H1 (cell line): ENCODE data around the gene HDGFL3. TPM values are rescaled to one million over a fixed set of nuclear protein-coding genes. Genes with fewer than 3 reads are reported as not detected.

Experiments used
- ATF2 ChIP-seq: IDR thresholded peaks from 2 replicates; pipeline ENCODE4 v1.6.1; 2012; ENCODE audit warnings: low read length, inconsistent platforms
- BACH1 ChIP-seq: IDR thresholded peaks from 2 replicates; pipeline ENCODE4 v1.6.1; 2012; ENCODE audit warnings: low read length, improper control_type of control experiment
- EGR1 ChIP-seq: IDR thresholded peaks from 2 replicates; pipeline ENCODE4 v1.6.1; 2011; ENCODE audit warnings: low read depth, low read length, borderline replicate concordance
- HDAC2 ChIP-seq, 2 experiments: fragments of 300-600 bp in 1 of 2; sonication (generic) in 1 of 2; IDR thresholded peaks; 2 replicates each; pipeline ENCODE4 v1.6.1; 2011 to 2012; ENCODE audit warnings: low read depth in 2 of 2, low read length in 2 of 2, mild to moderate bottlenecking in 2 of 2, moderate library complexity in 2 of 2, borderline replicate concordance in 1 of 2, inconsistent platforms in 1 of 2
- RNF2 ChIP-seq: fragments of 200-900, 300-1000 bp; sonication (generic); IDR thresholded peaks from 2 replicates; pipeline ENCODE4 v1.7.1; 2016; ENCODE audit warnings: borderline replicate concordance, low read depth, mild to moderate bottlenecking, antibody characterized with exemption, low read length; ENCODE audit not compliant: poor library complexity, severe bottlenecking; ENCODE audit errors: missing control alignments
- polyA plus RNA-seq, 7 experiments: library from polyadenylated mRNA; depleted of rRNA in 3 of 7; stranded (reverse) in 5 of 7; unstranded in 2 of 7; fragments of >200 nt in 5 of 7; fragments of 200-250 nt in 2 of 7; gene quantifications; 1 replicate in 5 of 7; 2 replicates in 1 of 7; 4 replicates in 1 of 7; pipeline versions ENCODE4 v1.2.1 to v1.2.3, GENCODE V29; 2011 to 2013; ENCODE audit warnings: missing spikeins in 2 of 7, mixed read lengths in 2 of 7
- total RNA-seq: library from RNA; stranded (reverse); fragmentation: NEBNext Ultra II Directional; extraction: Animal tissue kit (Norgen Biotek cat#: 25700); gene quantifications from 2 replicates; pipeline ENCODE4 v1.2.1, GENCODE V29; 2021
- TF ChIP-seq, protein P1 (sequence below): fragments of 300-600 bp; sonication (generic); IDR thresholded peaks from 2 replicates; pipeline ENCODE4 v1.7.1; 2012; ENCODE audit warnings: low read length, moderate library complexity, mild to moderate bottlenecking, inconsistent platforms; ENCODE audit not compliant: insufficient replicate concordance

HDGFL3 gene
- total and polyA plus RNA-seq, 2 of the 8 experiments (the other 6 are each of a cell fraction or from before 2014, with no cell fraction given): 14.1 to 149 TPM

- TF ChIP-seq, protein P1, sequence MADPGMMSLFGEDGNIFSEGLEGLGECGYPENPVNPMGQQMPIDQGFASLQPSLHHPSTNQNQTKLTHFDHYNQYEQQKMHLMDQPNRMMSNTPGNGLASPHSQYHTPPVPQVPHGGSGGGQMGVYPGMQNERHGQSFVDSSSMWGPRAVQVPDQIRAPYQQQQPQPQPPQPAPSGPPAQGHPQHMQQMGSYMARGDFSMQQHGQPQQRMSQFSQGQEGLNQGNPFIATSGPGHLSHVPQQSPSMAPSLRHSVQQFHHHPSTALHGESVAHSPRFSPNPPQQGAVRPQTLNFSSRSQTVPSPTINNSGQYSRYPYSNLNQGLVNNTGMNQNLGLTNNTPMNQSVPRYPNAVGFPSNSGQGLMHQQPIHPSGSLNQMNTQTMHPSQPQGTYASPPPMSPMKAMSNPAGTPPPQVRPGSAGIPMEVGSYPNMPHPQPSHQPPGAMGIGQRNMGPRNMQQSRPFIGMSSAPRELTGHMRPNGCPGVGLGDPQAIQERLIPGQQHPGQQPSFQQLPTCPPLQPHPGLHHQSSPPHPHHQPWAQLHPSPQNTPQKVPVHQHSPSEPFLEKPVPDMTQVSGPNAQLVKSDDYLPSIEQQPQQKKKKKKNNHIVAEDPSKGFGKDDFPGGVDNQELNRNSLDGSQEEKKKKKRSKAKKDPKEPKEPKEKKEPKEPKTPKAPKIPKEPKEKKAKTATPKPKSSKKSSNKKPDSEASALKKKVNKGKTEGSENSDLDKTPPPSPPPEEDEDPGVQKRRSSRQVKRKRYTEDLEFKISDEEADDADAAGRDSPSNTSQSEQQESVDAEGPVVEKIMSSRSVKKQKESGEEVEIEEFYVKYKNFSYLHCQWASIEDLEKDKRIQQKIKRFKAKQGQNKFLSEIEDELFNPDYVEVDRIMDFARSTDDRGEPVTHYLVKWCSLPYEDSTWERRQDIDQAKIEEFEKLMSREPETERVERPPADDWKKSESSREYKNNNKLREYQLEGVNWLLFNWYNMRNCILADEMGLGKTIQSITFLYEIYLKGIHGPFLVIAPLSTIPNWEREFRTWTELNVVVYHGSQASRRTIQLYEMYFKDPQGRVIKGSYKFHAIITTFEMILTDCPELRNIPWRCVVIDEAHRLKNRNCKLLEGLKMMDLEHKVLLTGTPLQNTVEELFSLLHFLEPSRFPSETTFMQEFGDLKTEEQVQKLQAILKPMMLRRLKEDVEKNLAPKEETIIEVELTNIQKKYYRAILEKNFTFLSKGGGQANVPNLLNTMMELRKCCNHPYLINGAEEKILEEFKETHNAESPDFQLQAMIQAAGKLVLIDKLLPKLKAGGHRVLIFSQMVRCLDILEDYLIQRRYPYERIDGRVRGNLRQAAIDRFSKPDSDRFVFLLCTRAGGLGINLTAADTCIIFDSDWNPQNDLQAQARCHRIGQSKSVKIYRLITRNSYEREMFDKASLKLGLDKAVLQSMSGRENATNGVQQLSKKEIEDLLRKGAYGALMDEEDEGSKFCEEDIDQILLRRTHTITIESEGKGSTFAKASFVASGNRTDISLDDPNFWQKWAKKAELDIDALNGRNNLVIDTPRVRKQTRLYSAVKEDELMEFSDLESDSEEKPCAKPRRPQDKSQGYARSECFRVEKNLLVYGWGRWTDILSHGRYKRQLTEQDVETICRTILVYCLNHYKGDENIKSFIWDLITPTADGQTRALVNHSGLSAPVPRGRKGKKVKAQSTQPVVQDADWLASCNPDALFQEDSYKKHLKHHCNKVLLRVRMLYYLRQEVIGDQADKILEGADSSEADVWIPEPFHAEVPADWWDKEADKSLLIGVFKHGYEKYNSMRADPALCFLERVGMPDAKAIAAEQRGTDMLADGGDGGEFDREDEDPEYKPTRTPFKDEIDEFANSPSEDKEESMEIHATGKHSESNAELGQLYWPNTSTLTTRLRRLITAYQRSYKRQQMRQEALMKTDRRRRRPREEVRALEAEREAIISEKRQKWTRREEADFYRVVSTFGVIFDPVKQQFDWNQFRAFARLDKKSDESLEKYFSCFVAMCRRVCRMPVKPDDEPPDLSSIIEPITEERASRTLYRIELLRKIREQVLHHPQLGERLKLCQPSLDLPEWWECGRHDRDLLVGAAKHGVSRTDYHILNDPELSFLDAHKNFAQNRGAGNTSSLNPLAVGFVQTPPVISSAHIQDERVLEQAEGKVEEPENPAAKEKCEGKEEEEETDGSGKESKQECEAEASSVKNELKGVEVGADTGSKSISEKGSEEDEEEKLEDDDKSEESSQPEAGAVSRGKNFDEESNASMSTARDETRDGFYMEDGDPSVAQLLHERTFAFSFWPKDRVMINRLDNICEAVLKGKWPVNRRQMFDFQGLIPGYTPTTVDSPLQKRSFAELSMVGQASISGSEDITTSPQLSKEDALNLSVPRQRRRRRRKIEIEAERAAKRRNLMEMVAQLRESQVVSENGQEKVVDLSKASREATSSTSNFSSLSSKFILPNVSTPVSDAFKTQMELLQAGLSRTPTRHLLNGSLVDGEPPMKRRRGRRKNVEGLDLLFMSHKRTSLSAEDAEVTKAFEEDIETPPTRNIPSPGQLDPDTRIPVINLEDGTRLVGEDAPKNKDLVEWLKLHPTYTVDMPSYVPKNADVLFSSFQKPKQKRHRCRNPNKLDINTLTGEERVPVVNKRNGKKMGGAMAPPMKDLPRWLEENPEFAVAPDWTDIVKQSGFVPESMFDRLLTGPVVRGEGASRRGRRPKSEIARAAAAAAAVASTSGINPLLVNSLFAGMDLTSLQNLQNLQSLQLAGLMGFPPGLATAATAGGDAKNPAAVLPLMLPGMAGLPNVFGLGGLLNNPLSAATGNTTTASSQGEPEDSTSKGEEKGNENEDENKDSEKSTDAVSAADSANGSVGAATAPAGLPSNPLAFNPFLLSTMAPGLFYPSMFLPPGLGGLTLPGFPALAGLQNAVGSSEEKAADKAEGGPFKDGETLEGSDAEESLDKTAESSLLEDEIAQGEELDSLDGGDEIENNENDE: no peak
- no peak for TF ChIP-seq HDAC2 (IDR thresholded peaks at IDR 0.05; ENCODE audit: borderline replicate concordance in 1 of 2, low read depth in 2 of 2, low read length in 2 of 2)
- no peak for TF ChIP-seq ATF2
- TF ChIP-seq EGR1: no peak
- TF ChIP-seq BACH1: no peak
- peak; percentile 16 for TF ChIP-seq RNF2
These were observed 99.8 kb downstream of the HDGFL3 start (continued) for GRCh38 chr15:83107841-83108181.
